Erythroblast (primary cell): ENCODE results near the gene ADAMTSL2.

Source experiments
- GATA1 ChIP-seq: IDR thresholded peaks from 2 replicates; pipeline ENCODE4 v1.6.1; 2011; ENCODE audit warnings: low read depth, mild to moderate bottlenecking, control low read depth, low read length, moderate library complexity
- POLR2A ChIP-seq: IDR thresholded peaks from 2 replicates; pipeline ENCODE4 v1.6.1; 2011; ENCODE audit warnings: mild to moderate bottlenecking, low read length

- TF ChIP-seq POLR2A (no peak), GATA1 (no peak)
Measured at GRCh38 chr9:133583586-133583985, 49.1 kb downstream of the ADAMTSL2 start.
